Sigmoid colon (tissue), 4 donors: Measurements from ENCODE around the gene F11R.

Experiments
- CTCF ChIP-seq, 4 experiments: fragments of 450-650 bp in 3 of 4; fragments of 200-600 bp in 1 of 4; IDR thresholded peaks; one replicate each; pipeline ENCODE4 v1.5.1; 2016 to 2019; ENCODE audit warnings: antibody characterized with exemption in 4 of 4, mild to moderate bottlenecking in 3 of 4, moderate library complexity in 2 of 4
- POLR2AphosphoS5 ChIP-seq, 4 donors: sonication (generic); formaldehyde crosslinking; IDR thresholded peaks; one replicate each; pipeline ENCODE4 v1.6.1; 2017; ENCODE audit warnings: antibody characterized with exemption in 4 of 4

GRCh38 chr1:161046605-161047228 is 25.8 kb upstream of the F11R start:
- TF ChIP-seq POLR2AphosphoS5 (IDR thresholded peaks at IDR 0.05) (no peak), CTCF (IDR thresholded peaks at IDR 0.05) (no peak)
